Astrocyte (in vitro differentiated cells and primary cell): Measurements from ENCODE around the gene UGT1A10. TPM values are rescaled to one million over a fixed set of nuclear protein-coding genes. Genes with fewer than 3 reads are reported as not detected.

ENCODE experiments used
- DNase-seq: peaks from one replicate; pipeline ENCODE4 v3.0.0-alpha.2; 2010; ENCODE audit warnings: low read depth
- FAIRE-seq: peaks from 2 replicates; lab custom pipeline; 2011; peaks lifted over from hg19 to GRCh38; lab: Jason Lieb, UNC
- H2AFZ ChIP-seq: 2 replicates; pipeline ENCODE4 v1.6.0; 2012; ENCODE audit warnings: low read depth, low read length, inconsistent platforms
- H3K27ac ChIP-seq: 2 replicates; pipeline ENCODE4 v1.5.1; 2011; ENCODE audit warnings: low read depth, low read length, inconsistent platforms
- H3K27me3 ChIP-seq: 2 replicates; pipeline ENCODE4 v1.6.0; 2011; ENCODE audit warnings: low read length, inconsistent platforms; ENCODE audit not compliant: insufficient read depth
- H3K36me3 ChIP-seq: 2 replicates; pipeline ENCODE4 v1.5.1; 2011; ENCODE audit warnings: low read length, inconsistent platforms; ENCODE audit not compliant: insufficient read depth
- H3K4me1 ChIP-seq: 2 replicates; pipeline ENCODE4 v1.5.1; 2011; ENCODE audit warnings: low read length, inconsistent platforms; ENCODE audit not compliant: insufficient read depth
- H3K4me2 ChIP-seq: 2 replicates; pipeline ENCODE4 v1.6.0; 2012; ENCODE audit warnings: low read length, inconsistent platforms
- H3K4me3 ChIP-seq: 2 replicates; pipeline ENCODE4 v1.5.1; 2011; ENCODE audit warnings: low read depth, mild to moderate bottlenecking, low read length, inconsistent platforms; ENCODE audit not compliant: insufficient read depth
- H3K79me2 ChIP-seq: 2 replicates; pipeline ENCODE4 v1.6.0; 2012; ENCODE audit warnings: mild to moderate bottlenecking, low read length, inconsistent platforms; ENCODE audit not compliant: insufficient read depth
- H3K9ac ChIP-seq: 2 replicates; pipeline ENCODE4 v1.6.0; 2012; ENCODE audit warnings: mild to moderate bottlenecking, low read length, inconsistent platforms
- H3K9me3 ChIP-seq: 2 replicates; pipeline ENCODE4 v1.5.1; 2012; ENCODE audit warnings: low read depth, mild to moderate bottlenecking, low read length, inconsistent platforms; ENCODE audit not compliant: insufficient read depth
- H4K20me1 ChIP-seq: 2 replicates; pipeline ENCODE4 v1.6.0; 2012; ENCODE audit warnings: low read length, inconsistent platforms; ENCODE audit not compliant: insufficient read depth
- H3K27ac Mint-ChIP-seq: one replicate; pipeline ENCODE4 v1.8.0; 2021; ENCODE audit warnings: mild to moderate bottlenecking, mixed read lengths; ENCODE audit not compliant: unreplicated experiment
- H3K27me3 Mint-ChIP-seq: one replicate; pipeline ENCODE4 v1.8.0; 2021; ENCODE audit warnings: low read depth, mixed read lengths; ENCODE audit not compliant: unreplicated experiment
- H3K36me3 Mint-ChIP-seq: one replicate; pipeline ENCODE4 v1.8.0; 2021; ENCODE audit warnings: low read depth, mixed read lengths; ENCODE audit not compliant: unreplicated experiment
- H3K4me1 Mint-ChIP-seq: one replicate; pipeline ENCODE4 v1.8.0; 2021; ENCODE audit warnings: low read depth, mixed read lengths; ENCODE audit not compliant: unreplicated experiment
- H3K4me3 Mint-ChIP-seq: one replicate; pipeline ENCODE4 v1.8.0; 2021; ENCODE audit warnings: mild to moderate bottlenecking, moderate library complexity, mixed read lengths; ENCODE audit not compliant: unreplicated experiment
- H3K9me3 Mint-ChIP-seq: one replicate; pipeline ENCODE4 v1.8.0; 2021; ENCODE audit warnings: mild to moderate bottlenecking, mixed read lengths; ENCODE audit not compliant: unreplicated experiment
- EZH2 ChIP-seq: IDR thresholded peaks from 2 replicates; pipeline ENCODE4 v1.6.1; 2012; ENCODE audit warnings: mild to moderate bottlenecking, low read length, inconsistent platforms; ENCODE audit not compliant: insufficient read depth
- total RNA-seq: library from RNA; stranded (reverse); gene quantifications from 2 replicates; pipeline ENCODE4 v1.2.1, GENCODE V29; 2021
- TF ChIP-seq, protein P1 (sequence below): IDR thresholded peaks from 2 replicates; pipeline ENCODE4 v1.5.1; 2011; ENCODE audit warnings: low read depth, mild to moderate bottlenecking, inconsistent platforms, low read length, moderate library complexity; ENCODE audit not compliant: insufficient read depth

The UGT1A10 gene
- total RNA-seq, 1 donor from 2014 or later, result not detected

DNA sequence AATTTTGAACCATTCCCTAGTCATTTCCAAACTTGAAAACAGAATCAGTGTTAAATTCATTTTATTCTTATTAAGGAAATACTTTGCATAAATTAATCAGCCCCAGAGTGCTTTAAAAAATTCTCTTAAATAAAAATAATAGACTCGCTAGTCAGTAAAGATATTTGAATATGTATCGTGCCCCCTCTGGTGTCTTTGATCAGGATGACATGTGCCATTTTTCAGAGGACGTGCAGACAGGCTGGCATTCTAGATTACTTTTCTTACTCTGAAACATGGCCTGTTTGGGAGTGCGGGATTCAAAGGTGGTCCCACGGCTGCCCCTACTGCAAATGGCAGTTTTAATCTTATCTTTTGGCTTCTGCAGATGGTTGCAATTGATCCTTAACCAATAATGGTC lies 136.3 kb downstream of the UGT1A10 start:
- no peak overlapping the region for H3K27ac Mint-ChIP-seq
- Histone ChIP-seq H3K79me2 (no peaks in the 10 kb centered on the region), H3K4me2 (no peak overlapping the region), H3K9me3 (peaks cover 8% of the 10 kb centered on the region), H3K4me1 (no peaks in the 10 kb centered on the region), H3K36me3 (no peaks in the 10 kb centered on the region), H3K27ac (no peak overlapping the region), H3K9ac (no peak overlapping the region), H3K4me3 (no peak overlapping the region), H2AFZ (no peak overlapping the region), H4K20me1 (no peaks in the 10 kb centered on the region), H3K27me3 (no peaks in the 10 kb centered on the region)
- peaks cover 15% of the 10 kb centered on the region for H3K9me3 Mint-ChIP-seq
- FAIRE-seq, result no peak
- H3K27me3 Mint-ChIP-seq, result peaks cover under 1% of the 10 kb centered on the region
- no peak for TF ChIP-seq EZH2
- TF ChIP-seq, protein P1, sequence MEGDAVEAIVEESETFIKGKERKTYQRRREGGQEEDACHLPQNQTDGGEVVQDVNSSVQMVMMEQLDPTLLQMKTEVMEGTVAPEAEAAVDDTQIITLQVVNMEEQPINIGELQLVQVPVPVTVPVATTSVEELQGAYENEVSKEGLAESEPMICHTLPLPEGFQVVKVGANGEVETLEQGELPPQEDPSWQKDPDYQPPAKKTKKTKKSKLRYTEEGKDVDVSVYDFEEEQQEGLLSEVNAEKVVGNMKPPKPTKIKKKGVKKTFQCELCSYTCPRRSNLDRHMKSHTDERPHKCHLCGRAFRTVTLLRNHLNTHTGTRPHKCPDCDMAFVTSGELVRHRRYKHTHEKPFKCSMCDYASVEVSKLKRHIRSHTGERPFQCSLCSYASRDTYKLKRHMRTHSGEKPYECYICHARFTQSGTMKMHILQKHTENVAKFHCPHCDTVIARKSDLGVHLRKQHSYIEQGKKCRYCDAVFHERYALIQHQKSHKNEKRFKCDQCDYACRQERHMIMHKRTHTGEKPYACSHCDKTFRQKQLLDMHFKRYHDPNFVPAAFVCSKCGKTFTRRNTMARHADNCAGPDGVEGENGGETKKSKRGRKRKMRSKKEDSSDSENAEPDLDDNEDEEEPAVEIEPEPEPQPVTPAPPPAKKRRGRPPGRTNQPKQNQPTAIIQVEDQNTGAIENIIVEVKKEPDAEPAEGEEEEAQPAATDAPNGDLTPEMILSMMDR, result no peak
- H3K4me3 Mint-ChIP-seq, result no peak overlapping the region
- no peaks in the 10 kb centered on the region for H3K36me3 Mint-ChIP-seq
- no peak for DNase-seq
- no peaks in the 10 kb centered on the region for H3K4me1 Mint-ChIP-seq

DNA sequence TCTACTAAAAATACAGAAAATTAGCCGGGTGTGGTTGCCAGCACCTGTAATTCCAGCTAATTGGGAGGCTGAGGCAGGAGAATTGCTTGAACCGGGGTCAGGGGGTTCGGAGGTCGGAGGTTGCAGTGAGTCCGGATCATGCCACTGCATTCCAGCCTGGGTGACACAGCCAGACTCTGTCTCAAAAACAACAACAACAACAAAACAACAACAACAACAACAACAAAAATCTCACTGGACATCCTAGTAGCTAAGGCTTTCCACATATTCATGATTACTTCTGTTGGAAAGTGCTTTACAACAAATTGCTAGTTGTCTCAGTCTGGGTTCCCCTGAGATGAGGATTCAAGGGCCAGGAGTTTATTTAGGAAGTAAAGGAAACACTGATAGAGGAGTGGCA lies 137.6 kb downstream of the UGT1A10 start:
- Histone ChIP-seq H3K4me1 (no peaks in the 10 kb centered on the region), H4K20me1 (no peaks in the 10 kb centered on the region), H2AFZ (no peak overlapping the region), H3K9ac (no peak overlapping the region), H3K79me2 (no peaks in the 10 kb centered on the region), H3K9me3 (peaks cover 8% of the 10 kb centered on the region), H3K4me2 (no peak overlapping the region), H3K36me3 (no peaks in the 10 kb centered on the region), H3K27ac (no peak overlapping the region), H3K27me3 (no peaks in the 10 kb centered on the region), H3K4me3 (no peak overlapping the region)
- no peaks in the 10 kb centered on the region for H3K36me3 Mint-ChIP-seq
- TF ChIP-seq, protein P1, result no peak
- TF ChIP-seq EZH2, result no peak
- DNase-seq (no peak), FAIRE-seq (no peak)
- no peak overlapping the region for H3K27ac Mint-ChIP-seq
- no peak overlapping the region for H3K4me3 Mint-ChIP-seq
- H3K9me3 Mint-ChIP-seq, result peaks cover 22% of the 10 kb centered on the region
- peaks cover 6% of the 10 kb centered on the region for H3K27me3 Mint-ChIP-seq
- no peaks in the 10 kb centered on the region for H3K4me1 Mint-ChIP-seq

DNA sequence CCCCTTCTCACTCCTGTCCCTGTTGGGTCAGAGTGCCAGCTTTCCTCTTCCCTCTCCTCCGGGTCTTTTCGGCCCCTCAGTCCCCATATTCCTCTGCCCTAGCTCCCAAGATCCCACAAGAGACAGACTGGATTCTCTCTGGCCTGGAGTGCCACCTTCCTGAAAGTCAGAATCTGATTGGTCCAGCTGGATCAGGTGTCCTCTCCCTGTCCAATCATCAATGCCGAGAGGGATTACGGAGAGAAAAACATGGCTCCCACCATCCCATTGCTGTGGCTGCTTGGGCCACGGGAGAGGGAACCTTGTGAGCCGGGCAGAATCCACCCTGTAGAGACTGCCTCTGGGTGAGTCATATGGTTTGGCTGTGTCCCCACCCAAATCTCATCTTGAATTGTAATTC lies 139.2 kb downstream of the UGT1A10 start:
- no peak overlapping the region for H2AFZ ChIP-seq
- no peaks in the 10 kb centered on the region for H3K36me3 ChIP-seq
- Mint-ChIP-seq H3K27ac (no peak overlapping the region), H3K36me3 (no peaks in the 10 kb centered on the region), H3K27me3 (peaks cover 6% of the 10 kb centered on the region), H3K4me3 (no peak overlapping the region), H3K4me1 (no peaks in the 10 kb centered on the region), H3K9me3 (peaks cover 22% of the 10 kb centered on the region)
- no peak overlapping the region for H3K4me3 ChIP-seq
- FAIRE-seq (no peak), DNase-seq (no peak)
- H3K27me3 ChIP-seq, result no peaks in the 10 kb centered on the region
- no peak overlapping the region for H3K27ac ChIP-seq
- H3K79me2 ChIP-seq, result no peaks in the 10 kb centered on the region
- H3K4me2 ChIP-seq, result no peak overlapping the region
- no peaks in the 10 kb centered on the region for H4K20me1 ChIP-seq
- peaks cover 8% of the 10 kb centered on the region for H3K9me3 ChIP-seq
- TF ChIP-seq EZH2, result no peak
- TF ChIP-seq, protein P1, result no peak
- no peak overlapping the region for H3K9ac ChIP-seq
- no peaks in the 10 kb centered on the region for H3K4me1 ChIP-seq
